Panc1 (cell line): Measurements from ENCODE around the gene IL21R.

Experiments used
- POLR2AphosphoS5 ChIP-seq: IDR thresholded peaks from 2 replicates; pipeline ENCODE4 v1.6.1; 2012; ENCODE audit warnings: mild to moderate bottlenecking, low read depth, low read length, moderate library complexity
- TF ChIP-seq, protein P1 (sequence below), 2 experiments: IDR thresholded peaks; 2 replicates each; pipeline ENCODE4 v1.6.1; 2011 to 2012; ENCODE audit warnings: low read depth in 2 of 2, control low read depth in 1 of 2, low read length in 1 of 2, mild to moderate bottlenecking in 1 of 2, moderate library complexity in 1 of 2; ENCODE audit not compliant: insufficient read depth in 1 of 2
- TF ChIP-seq, protein P2 (sequence below): fragments of 450-650 bp; IDR thresholded peaks from 2 replicates; pipeline ENCODE4 v1.5.1; 2017; ENCODE audit warnings: mild to moderate bottlenecking

DNA sequence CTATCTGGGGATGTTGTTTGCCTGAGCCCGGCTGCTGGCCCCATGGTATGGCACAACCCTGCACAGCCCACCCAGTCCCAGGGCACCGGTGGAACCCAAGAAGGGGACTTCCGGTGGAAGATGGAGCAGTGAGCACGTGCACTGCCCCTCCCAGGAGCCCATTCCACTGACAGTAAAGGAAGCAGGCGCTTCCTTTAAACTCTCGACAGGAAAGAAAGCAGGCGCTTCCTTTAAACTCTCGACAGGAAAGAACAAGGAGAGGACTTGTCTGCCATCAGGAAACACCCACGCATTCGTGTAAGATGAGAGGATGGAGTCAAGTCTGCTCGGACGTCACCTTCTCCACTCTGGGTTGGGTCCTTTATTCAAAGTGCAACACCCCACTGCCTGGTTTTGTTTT is 53.7 kb downstream of the IL21R start:
- TF ChIP-seq, protein P1, sequence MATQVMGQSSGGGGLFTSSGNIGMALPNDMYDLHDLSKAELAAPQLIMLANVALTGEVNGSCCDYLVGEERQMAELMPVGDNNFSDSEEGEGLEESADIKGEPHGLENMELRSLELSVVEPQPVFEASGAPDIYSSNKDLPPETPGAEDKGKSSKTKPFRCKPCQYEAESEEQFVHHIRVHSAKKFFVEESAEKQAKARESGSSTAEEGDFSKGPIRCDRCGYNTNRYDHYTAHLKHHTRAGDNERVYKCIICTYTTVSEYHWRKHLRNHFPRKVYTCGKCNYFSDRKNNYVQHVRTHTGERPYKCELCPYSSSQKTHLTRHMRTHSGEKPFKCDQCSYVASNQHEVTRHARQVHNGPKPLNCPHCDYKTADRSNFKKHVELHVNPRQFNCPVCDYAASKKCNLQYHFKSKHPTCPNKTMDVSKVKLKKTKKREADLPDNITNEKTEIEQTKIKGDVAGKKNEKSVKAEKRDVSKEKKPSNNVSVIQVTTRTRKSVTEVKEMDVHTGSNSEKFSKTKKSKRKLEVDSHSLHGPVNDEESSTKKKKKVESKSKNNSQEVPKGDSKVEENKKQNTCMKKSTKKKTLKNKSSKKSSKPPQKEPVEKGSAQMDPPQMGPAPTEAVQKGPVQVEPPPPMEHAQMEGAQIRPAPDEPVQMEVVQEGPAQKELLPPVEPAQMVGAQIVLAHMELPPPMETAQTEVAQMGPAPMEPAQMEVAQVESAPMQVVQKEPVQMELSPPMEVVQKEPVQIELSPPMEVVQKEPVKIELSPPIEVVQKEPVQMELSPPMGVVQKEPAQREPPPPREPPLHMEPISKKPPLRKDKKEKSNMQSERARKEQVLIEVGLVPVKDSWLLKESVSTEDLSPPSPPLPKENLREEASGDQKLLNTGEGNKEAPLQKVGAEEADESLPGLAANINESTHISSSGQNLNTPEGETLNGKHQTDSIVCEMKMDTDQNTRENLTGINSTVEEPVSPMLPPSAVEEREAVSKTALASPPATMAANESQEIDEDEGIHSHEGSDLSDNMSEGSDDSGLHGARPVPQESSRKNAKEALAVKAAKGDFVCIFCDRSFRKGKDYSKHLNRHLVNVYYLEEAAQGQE (IDR thresholded peaks at IDR 0.05; ENCODE audit: insufficient read depth in 1 of 2, low read depth in 2 of 2, low read length in 1 of 2): no peak
- TF ChIP-seq, protein P2, sequence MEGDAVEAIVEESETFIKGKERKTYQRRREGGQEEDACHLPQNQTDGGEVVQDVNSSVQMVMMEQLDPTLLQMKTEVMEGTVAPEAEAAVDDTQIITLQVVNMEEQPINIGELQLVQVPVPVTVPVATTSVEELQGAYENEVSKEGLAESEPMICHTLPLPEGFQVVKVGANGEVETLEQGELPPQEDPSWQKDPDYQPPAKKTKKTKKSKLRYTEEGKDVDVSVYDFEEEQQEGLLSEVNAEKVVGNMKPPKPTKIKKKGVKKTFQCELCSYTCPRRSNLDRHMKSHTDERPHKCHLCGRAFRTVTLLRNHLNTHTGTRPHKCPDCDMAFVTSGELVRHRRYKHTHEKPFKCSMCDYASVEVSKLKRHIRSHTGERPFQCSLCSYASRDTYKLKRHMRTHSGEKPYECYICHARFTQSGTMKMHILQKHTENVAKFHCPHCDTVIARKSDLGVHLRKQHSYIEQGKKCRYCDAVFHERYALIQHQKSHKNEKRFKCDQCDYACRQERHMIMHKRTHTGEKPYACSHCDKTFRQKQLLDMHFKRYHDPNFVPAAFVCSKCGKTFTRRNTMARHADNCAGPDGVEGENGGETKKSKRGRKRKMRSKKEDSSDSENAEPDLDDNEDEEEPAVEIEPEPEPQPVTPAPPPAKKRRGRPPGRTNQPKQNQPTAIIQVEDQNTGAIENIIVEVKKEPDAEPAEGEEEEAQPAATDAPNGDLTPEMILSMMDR: no peak
- TF ChIP-seq POLR2AphosphoS5: no peak
